Prostate gland (tissue), 2 donors: ENCODE data around the gene LRP11.

Experiments
- CTCF ChIP-seq, 4 experiments: fragments of 200-600 bp in 2 of 4; fragments of 450-650 bp in 2 of 4; sonication (generic) in 2 of 4; IDR thresholded peaks; 1 replicate in 3 of 4; 2 replicates in 1 of 4; pipeline ENCODE4 v1.5.1; 2016 to 2019; ENCODE audit warnings: antibody characterized with exemption in 4 of 4, mild to moderate bottlenecking in 2 of 4, moderate library complexity in 2 of 4
- POLR2A ChIP-seq: fragments of 450-650 bp; IDR thresholded peaks from one replicate; pipeline ENCODE4 v1.6.1; 2016; ENCODE audit warnings: antibody characterized with exemption, mild to moderate bottlenecking

GRCh38 chr6:149877659-149878058, 13.5 kb upstream of the LRP11 start:
- no peak for TF ChIP-seq POLR2A
- no peak for TF ChIP-seq CTCF (IDR thresholded peaks at IDR 0.05)
